ENCODE measurements around the gene SLC4A4. TPM values are rescaled to one million over a fixed set of nuclear protein-coding genes. Genes with fewer than 3 reads are reported as not detected.

SLC4A4 gene
- total and polyA plus RNA-seq, 4 experiments from 2014 or later: 0.12 to 1.4 (median 1.0) TPM

DNA sequence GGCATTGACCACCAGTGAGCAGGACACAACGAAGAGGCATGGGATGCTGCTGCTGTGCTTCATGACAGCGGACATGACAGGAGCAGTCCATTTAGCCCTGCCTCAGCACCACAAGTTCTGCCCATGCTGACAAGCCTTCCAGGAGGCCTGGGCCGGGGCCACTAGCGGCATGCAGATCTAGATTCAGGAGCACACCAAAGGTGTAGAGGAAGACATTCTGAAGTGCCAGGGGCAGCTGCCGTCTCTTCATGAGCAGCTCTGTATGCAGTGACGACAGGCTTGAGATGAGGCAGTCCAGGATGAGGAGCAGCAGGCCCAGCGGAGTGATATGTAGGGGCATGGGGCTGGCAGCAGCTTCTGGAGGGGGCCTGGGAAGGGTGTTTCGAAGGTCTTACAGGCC lies 38.5 kb upstream of the SLC4A4 start:
- no peaks in the 10 kb centered on the region for H3K4me1 ChIP-seq (ENCODE audit: insufficient read depth, low read length)
- H3K4me3 ChIP-seq (ENCODE audit: low read length in 2 of 2): no peak overlapping the region
- Mint-ChIP-seq H3K4me1 (peaks cover 0 to 2% (median 0%) of the 10 kb centered on the region in 4 donors), H3K27ac (no peak overlapping the region), H3K9me3 (no peaks in the 10 kb centered on the region), H3K36me3 (no peaks in the 10 kb centered on the region), H3K27me3 (peaks cover 0 to 3% of the 10 kb centered on the region in 2 donors), H3K4me3 (no peak overlapping the region)
- ChIA-PET POLR2A (ENCODE audit: partially characterized antibody) (no interaction called here), CTCF (ENCODE audit: partially characterized antibody) (no interaction called here)
- no peak for DNase-seq
- H3K36me3 ChIP-seq (ENCODE audit: insufficient read depth, low read length): no peaks in the 10 kb centered on the region
- no peaks in the 10 kb centered on the region for H3K9me3 ChIP-seq (ENCODE audit: control insufficient read depth in 1 of 2, low read length in 2 of 2)
- no peaks in the 10 kb centered on the region for H3K27me3 ChIP-seq (ENCODE audit: insufficient read depth, low read length)
- H3K27ac ChIP-seq (ENCODE audit: low read depth, low read length): no peak overlapping the region
- intact Hi-C loops (cut with micrococcal nuclease): no loop called here

DNA sequence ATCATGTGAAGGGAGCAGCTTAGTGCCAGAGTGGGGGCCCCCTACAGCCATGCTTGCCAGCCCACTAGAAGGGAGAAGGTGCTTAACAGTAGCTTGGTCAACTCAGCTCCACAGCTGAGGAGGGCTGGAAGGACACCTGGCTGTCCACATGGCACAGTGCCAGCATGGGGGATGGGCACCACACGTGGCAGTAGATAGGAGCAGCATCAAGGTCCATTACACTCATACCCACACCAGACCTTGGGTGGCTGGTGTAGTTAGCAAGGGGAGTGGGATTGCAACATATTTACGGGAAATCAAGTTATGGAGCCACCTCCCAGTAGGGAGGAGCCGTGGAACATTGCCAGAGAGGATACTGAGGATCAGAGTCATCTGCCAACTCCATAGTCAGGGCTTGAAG lies 37.9 kb upstream of the SLC4A4 start:
- no peak for DNase-seq
- no peaks in the 10 kb centered on the region for H3K36me3 ChIP-seq (ENCODE audit: insufficient read depth, low read length)
- ChIA-PET POLR2A (ENCODE audit: partially characterized antibody) (no interaction called here), CTCF (ENCODE audit: partially characterized antibody) (no interaction called here)
- H3K4me1 ChIP-seq (ENCODE audit: insufficient read depth, low read length): no peaks in the 10 kb centered on the region
- H3K27ac ChIP-seq (ENCODE audit: low read depth, low read length): no peak overlapping the region
- Mint-ChIP-seq H3K27ac (no peak overlapping the region), H3K4me1 (peaks cover 0 to 2% (median 0%) of the 10 kb centered on the region in 4 donors), H3K36me3 (no peaks in the 10 kb centered on the region), H3K4me3 (no peak overlapping the region), H3K9me3 (no peaks in the 10 kb centered on the region), H3K27me3 (peaks cover 0 to 3% of the 10 kb centered on the region in 2 donors)
- H3K27me3 ChIP-seq (ENCODE audit: insufficient read depth, low read length): no peaks in the 10 kb centered on the region
- intact Hi-C loops (cut with micrococcal nuclease): no loop called here
- H3K9me3 ChIP-seq (ENCODE audit: control insufficient read depth in 1 of 2, low read length in 2 of 2): no peaks in the 10 kb centered on the region
- no peak overlapping the region for H3K4me3 ChIP-seq (ENCODE audit: low read length in 2 of 2)

DNA sequence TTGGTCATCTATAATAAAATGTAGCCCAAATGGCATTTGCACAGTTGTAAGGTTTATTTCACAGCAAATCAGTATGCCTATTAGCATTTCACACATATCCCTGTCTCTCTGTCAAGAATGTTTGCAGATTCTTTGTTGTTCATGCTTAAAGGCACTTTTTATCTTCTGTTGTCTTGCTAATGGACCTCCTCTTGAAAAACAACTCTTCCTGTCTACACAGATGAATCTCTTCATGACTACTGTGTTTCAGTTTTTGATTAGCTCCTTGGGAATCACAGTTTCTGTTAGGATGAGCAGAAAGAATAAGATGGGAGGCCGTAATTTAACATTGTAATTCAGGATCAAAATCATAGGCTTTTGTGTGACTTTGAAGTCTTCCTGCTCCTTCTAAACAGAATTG lies 35.5 kb upstream of the SLC4A4 start:
- Histone ChIP-seq H3K4me3 (ENCODE audit: low read length in 2 of 2) (no peak overlapping the region), H3K27ac (ENCODE audit: low read depth, low read length) (no peak overlapping the region), H3K27me3 (ENCODE audit: insufficient read depth, low read length) (no peaks in the 10 kb centered on the region), H3K4me1 (ENCODE audit: insufficient read depth, low read length) (no peaks in the 10 kb centered on the region), H3K9me3 (ENCODE audit: control insufficient read depth in 1 of 2, low read length in 2 of 2) (no peaks in the 10 kb centered on the region), H3K36me3 (ENCODE audit: insufficient read depth, low read length) (no peaks in the 10 kb centered on the region)
- ChIA-PET CTCF (ENCODE audit: partially characterized antibody) (no interaction called here), POLR2A (ENCODE audit: partially characterized antibody) (no interaction called here)
- Mint-ChIP-seq H3K4me3 (no peak overlapping the region), H3K27me3 (peaks cover 2 to 5% of the 10 kb centered on the region in 2 donors), H3K27ac (no peak overlapping the region), H3K36me3 (no peaks in the 10 kb centered on the region), H3K4me1 (peaks cover 0 to 2% (median 0%) of the 10 kb centered on the region in 4 donors), H3K9me3 (no peaks in the 10 kb centered on the region)
- intact Hi-C loops (cut with micrococcal nuclease): no loop called here
- no peak for DNase-seq

DNA sequence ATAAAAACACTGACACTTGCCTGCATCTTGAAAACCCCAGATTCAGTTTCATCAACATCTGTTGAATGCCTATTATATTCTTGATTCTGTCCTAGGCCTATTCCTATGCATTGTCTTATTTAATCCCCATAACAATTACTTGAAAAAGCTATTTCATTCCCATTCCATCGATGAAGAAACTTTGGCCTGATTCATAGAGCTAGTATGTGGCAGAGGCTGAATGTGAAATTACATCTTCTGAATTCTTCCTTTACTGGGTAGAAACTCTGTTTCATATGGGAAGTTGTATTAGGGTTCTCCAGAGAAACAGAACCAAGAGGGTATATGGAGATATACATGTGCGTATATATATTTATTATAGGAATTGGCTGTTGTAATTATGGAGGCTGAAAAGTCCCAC lies 35.0 kb upstream of the SLC4A4 start:
- no peak overlapping the region for H3K27ac ChIP-seq (ENCODE audit: low read depth, low read length)
- H3K4me3 Mint-ChIP-seq: no peak overlapping the region
- H3K27me3 Mint-ChIP-seq: peaks cover 3 to 4% of the 10 kb centered on the region in 2 donors
- intact Hi-C loops (cut with micrococcal nuclease): no loop called here
- DNase-seq: no peak
- H3K36me3 ChIP-seq (ENCODE audit: insufficient read depth, low read length): no peaks in the 10 kb centered on the region
- H3K4me1 Mint-ChIP-seq: no peaks in the 10 kb centered on the region
- no peaks in the 10 kb centered on the region for H3K9me3 Mint-ChIP-seq
- H3K27me3 ChIP-seq (ENCODE audit: insufficient read depth, low read length): no peaks in the 10 kb centered on the region
- no peaks in the 10 kb centered on the region for H3K9me3 ChIP-seq (ENCODE audit: control insufficient read depth in 1 of 2, low read length in 2 of 2)
- no peak overlapping the region for H3K27ac Mint-ChIP-seq
- no peaks in the 10 kb centered on the region for H3K4me1 ChIP-seq (ENCODE audit: insufficient read depth, low read length)
- H3K36me3 Mint-ChIP-seq: no peaks in the 10 kb centered on the region
- POLR2A ChIA-PET (ENCODE audit: partially characterized antibody): no interaction called here
- CTCF ChIA-PET (ENCODE audit: partially characterized antibody): no interaction called here
- H3K4me3 ChIP-seq (ENCODE audit: low read length in 2 of 2): no peak overlapping the region

DNA sequence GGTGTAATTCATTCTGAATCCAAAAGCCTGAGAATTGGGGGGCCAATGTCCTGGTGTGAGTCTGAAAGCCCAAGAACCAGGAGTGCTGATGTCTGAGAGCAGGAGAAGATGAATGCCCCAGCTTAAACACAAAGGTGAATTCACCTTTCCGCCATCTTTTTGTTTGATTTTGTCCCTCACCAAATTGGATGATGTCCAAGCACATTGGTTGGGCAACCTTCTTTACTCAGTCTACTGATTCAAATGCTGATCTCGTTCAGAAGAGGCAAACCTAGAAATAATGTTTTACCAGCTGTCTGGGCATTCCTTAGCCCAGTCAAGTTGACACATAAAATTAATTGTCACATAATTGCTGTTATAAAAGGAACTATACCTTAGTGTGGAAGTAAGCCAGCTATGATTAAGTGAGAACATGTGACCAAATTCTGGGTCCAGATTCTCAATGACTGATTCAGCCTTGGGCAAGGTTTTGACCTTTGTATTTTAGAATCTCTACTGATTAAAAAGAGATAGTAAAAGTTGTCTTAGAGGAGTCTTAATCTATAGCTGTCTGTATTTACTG lies 34.5 kb upstream of the SLC4A4 start:
- Mint-ChIP-seq H3K4me3 (no peak overlapping the region), H3K4me1 (no peaks in the 10 kb centered on the region), H3K27ac (no peak overlapping the region), H3K9me3 (no peaks in the 10 kb centered on the region), H3K27me3 (peaks cover 3 to 4% of the 10 kb centered on the region in 2 donors), H3K36me3 (no peaks in the 10 kb centered on the region)
- DNase-seq: no peak
- Histone ChIP-seq H3K27me3 (ENCODE audit: insufficient read depth, low read length) (no peaks in the 10 kb centered on the region), H3K36me3 (ENCODE audit: insufficient read depth, low read length) (no peaks in the 10 kb centered on the region), H3K4me1 (ENCODE audit: insufficient read depth, low read length) (no peaks in the 10 kb centered on the region), H3K4me3 (ENCODE audit: low read length in 2 of 2) (no peak overlapping the region), H3K27ac (ENCODE audit: low read depth, low read length) (no peak overlapping the region), H3K9me3 (ENCODE audit: control insufficient read depth in 1 of 2, low read length in 2 of 2) (no peaks in the 10 kb centered on the region)
- intact Hi-C loops (cut with micrococcal nuclease): no loop called here
- CTCF ChIA-PET (ENCODE audit: partially characterized antibody): no interaction called here
- POLR2A ChIA-PET (ENCODE audit: partially characterized antibody): no interaction called here

DNA sequence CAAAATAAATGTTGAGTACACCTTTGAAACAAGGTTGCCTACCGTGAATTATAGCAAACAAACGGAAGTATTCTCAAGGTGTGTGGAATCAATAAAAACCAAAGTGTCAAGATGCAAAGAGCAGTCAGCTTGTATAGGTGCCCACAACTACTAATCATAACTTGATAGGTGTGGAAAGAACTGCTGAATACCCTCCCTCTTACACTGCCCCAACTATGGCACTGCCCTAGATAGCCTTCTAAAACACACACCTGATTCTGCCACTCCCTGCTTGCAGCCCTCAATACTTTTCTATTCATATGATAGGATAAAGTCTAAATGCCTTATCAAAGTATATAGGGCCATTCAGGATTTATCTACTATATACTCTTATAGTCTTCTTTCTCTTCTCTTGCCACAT lies 31.1 kb upstream of the SLC4A4 start:
- DNase-seq: no peak
- Mint-ChIP-seq H3K27me3 (peaks cover 3 to 6% of the 10 kb centered on the region in 2 donors), H3K4me1 (no peaks in the 10 kb centered on the region), H3K9me3 (peaks cover 0 to 6% (median under 1%) of the 10 kb centered on the region in 8 donors), H3K4me3 (no peak overlapping the region), H3K36me3 (no peaks in the 10 kb centered on the region), H3K27ac (no peak overlapping the region)
- ChIA-PET CTCF (ENCODE audit: partially characterized antibody) (no interaction called here), POLR2A (ENCODE audit: partially characterized antibody) (no interaction called here)
- H3K9me3 ChIP-seq (ENCODE audit: control insufficient read depth in 1 of 2, low read length in 2 of 2): no peaks in the 10 kb centered on the region
- H3K27ac ChIP-seq (ENCODE audit: low read depth, low read length): no peak overlapping the region
- H3K27me3 ChIP-seq (ENCODE audit: insufficient read depth, low read length): no peaks in the 10 kb centered on the region
- no peaks in the 10 kb centered on the region for H3K36me3 ChIP-seq (ENCODE audit: insufficient read depth, low read length)
- no peak overlapping the region for H3K4me3 ChIP-seq (ENCODE audit: low read length in 2 of 2)
- no peaks in the 10 kb centered on the region for H3K4me1 ChIP-seq (ENCODE audit: insufficient read depth, low read length)
- intact Hi-C loops (cut with micrococcal nuclease): no loop called here

DNA sequence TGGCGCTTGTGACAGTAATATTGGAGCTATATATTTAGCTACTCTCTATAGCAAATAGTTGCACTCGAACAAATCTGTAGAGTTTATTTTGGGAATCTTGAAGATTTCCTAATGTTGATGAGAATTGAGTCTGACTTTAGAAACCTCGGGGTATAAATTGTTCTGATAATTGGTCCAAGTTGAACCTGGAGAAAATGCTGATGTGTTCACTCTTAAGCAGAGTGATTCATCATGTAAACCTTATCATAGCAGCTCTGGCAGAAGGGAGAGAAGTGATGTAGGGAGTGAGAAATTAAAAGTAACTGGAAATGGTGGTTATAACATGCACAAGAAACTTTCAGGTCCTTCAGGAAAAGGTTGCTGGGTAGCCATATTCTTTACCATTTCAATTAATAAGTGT lies 16.4 kb upstream of the SLC4A4 start:
- Mint-ChIP-seq H3K4me3 (no peak overlapping the region), H3K27me3 (peaks cover 0 to 9% of the 10 kb centered on the region in 2 donors), H3K36me3 (no peaks in the 10 kb centered on the region), H3K27ac (no peak overlapping the region), H3K9me3 (no peaks in the 10 kb centered on the region), H3K4me1 (no peaks in the 10 kb centered on the region)
- H3K27me3 ChIP-seq (ENCODE audit: insufficient read depth, low read length): no peaks in the 10 kb centered on the region
- no peak for DNase-seq
- ChIA-PET CTCF (ENCODE audit: partially characterized antibody) (no interaction called here), POLR2A (ENCODE audit: partially characterized antibody) (no interaction called here)
- no peaks in the 10 kb centered on the region for H3K4me1 ChIP-seq (ENCODE audit: insufficient read depth, low read length)
- no peak overlapping the region for H3K27ac ChIP-seq (ENCODE audit: low read depth, low read length)
- no peak overlapping the region for H3K4me3 ChIP-seq (ENCODE audit: low read length in 2 of 2)
- H3K9me3 ChIP-seq (ENCODE audit: control insufficient read depth in 1 of 2, low read length in 2 of 2): no peaks in the 10 kb centered on the region
- intact Hi-C loops (cut with micrococcal nuclease): no loop called here
- H3K36me3 ChIP-seq (ENCODE audit: insufficient read depth, low read length): no peaks in the 10 kb centered on the region

DNA sequence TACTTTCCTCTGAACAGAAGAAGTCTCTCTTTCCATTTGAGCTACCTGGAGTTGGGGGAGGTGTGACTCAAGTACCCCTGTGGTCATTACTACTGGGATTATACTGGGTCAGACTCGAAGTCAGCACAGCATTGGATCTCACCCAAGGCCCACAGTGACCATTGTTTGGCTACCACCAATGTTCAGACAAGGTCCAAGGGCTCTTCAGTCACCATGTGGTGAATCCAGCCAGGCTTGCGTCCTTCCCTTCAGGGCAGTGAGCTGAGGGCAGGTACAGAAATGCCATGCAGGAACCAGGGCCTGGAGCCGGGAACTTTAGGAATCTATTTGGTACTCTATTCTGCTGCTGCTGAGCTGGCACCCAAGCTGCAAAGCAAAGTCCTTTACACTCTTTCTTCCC lies 5.5 kb upstream of the SLC4A4 start:
- Histone ChIP-seq H3K27me3 (ENCODE audit: insufficient read depth, low read length) (no peaks in the 10 kb centered on the region), H3K4me1 (ENCODE audit: insufficient read depth, low read length) (no peaks in the 10 kb centered on the region), H3K9me3 (ENCODE audit: control insufficient read depth in 1 of 2, low read length in 2 of 2) (no peaks in the 10 kb centered on the region), H3K4me3 (ENCODE audit: low read length in 2 of 2) (no peak overlapping the region), H3K36me3 (ENCODE audit: insufficient read depth, low read length) (no peaks in the 10 kb centered on the region), H3K27ac (ENCODE audit: low read depth, low read length) (no peak overlapping the region)
- H3K27ac Mint-ChIP-seq: no peak overlapping the region
- no peak overlapping the region for H3K4me3 Mint-ChIP-seq
- H3K27me3 Mint-ChIP-seq: no peaks in the 10 kb centered on the region
- ChIA-PET CTCF (ENCODE audit: partially characterized antibody) (no interaction called here), POLR2A (ENCODE audit: partially characterized antibody) (no interaction called here)
- H3K36me3 Mint-ChIP-seq: no peaks in the 10 kb centered on the region
- DNase-seq: peak in 1 of 5 donors; percentile 26
- peaks cover 0 to 10% (median 4%) of the 10 kb centered on the region in 8 donors for H3K9me3 Mint-ChIP-seq
- no peaks in the 10 kb centered on the region for H3K4me1 Mint-ChIP-seq
- intact Hi-C loops (cut with micrococcal nuclease): no loop called here

Data from CD4-positive, alpha-beta memory T cell (primary cell).